HFFc6 (cell line): Measurements from ENCODE around the gene NUMB. TPM values are rescaled to one million over a fixed set of nuclear protein-coding genes. Genes with fewer than 3 reads are reported as not detected.

Source experiments
- DNase-seq: peaks from one replicate; pipeline ENCODE4 v3.0.0-alpha.2; 2018
- H3K27ac Mint-ChIP-seq: 2 replicates; pipeline ENCODE4 v1.8.0; 2020; ENCODE audit warnings: mild to moderate bottlenecking, mixed read lengths
- H3K27me3 Mint-ChIP-seq: 2 replicates; pipeline ENCODE4 v1.8.0; 2021; ENCODE audit warnings: mild to moderate bottlenecking, moderate library complexity, mixed read lengths; ENCODE audit not compliant: insufficient read depth
- H3K36me3 Mint-ChIP-seq: 2 replicates; pipeline ENCODE4 v1.8.0; 2021; ENCODE audit warnings: low read depth, mixed read lengths
- H3K4me1 Mint-ChIP-seq: 2 replicates; pipeline ENCODE4 v1.8.0; 2020; ENCODE audit warnings: low read depth, mixed read lengths
- H3K4me3 Mint-ChIP-seq: 2 replicates; pipeline ENCODE4 v1.8.0; 2020; ENCODE audit warnings: mild to moderate bottlenecking, moderate library complexity, mixed read lengths
- H3K9me3 Mint-ChIP-seq: 2 replicates; pipeline ENCODE4 v1.8.0; 2020; ENCODE audit warnings: mild to moderate bottlenecking, mixed read lengths
- CTCF ChIP-seq: fragments of 200-600 bp; sonication (generic); IDR thresholded peaks from 2 replicates; pipeline ENCODE4 v1.5.0; 2021; ENCODE audit warnings: antibody characterized with exemption, mild to moderate bottlenecking
- total RNA-seq, 6 experiments: library from RNA; stranded (reverse); fragmentation: NEBNext Ultra II Directional; extraction: Animal tissue kit (Norgen Biotek cat#: 25700); gene quantifications; 2 replicates in 1 of 6; 3 replicates in 5 of 6; pipeline ENCODE4 v1.2.3, GENCODE V29; 2021

NUMB gene
- total RNA-seq, 6 experiments from 2014 or later, result 60.1 to 80.8 (median 71.4) TPM

GRCh38 chr14:73237786-73238423 is 220.4 kb downstream of the NUMB start:
- no peak for TF ChIP-seq CTCF
- Mint-ChIP-seq H3K9me3 (no peaks in the 10 kb centered on the region), H3K4me3 (peak overlapping the region; percentile 83), H3K27ac (no peak overlapping the region), H3K27me3 (peaks cover 49% of the 10 kb centered on the region), H3K36me3 (no peaks in the 10 kb centered on the region), H3K4me1 (peaks cover 27% of the 10 kb centered on the region)
- DNase-seq, result no peak

- H3K9me3 Mint-ChIP-seq, result no peaks in the 10 kb centered on the region
- H3K36me3 Mint-ChIP-seq, result no peaks in the 10 kb centered on the region
- peaks cover 51% of the 10 kb centered on the region for H3K27me3 Mint-ChIP-seq
- TF ChIP-seq CTCF, result no peak
- H3K4me3 Mint-ChIP-seq, result peak within 1 kb of the TSS; percentile 83
- peaks cover 27% of the 10 kb centered on the region for H3K4me1 Mint-ChIP-seq
- no peak for DNase-seq
- no peak within 1 kb of the TSS for H3K27ac Mint-ChIP-seq
Measured at GRCh38 chr14:73237219-73237785, 221.0 kb downstream of the NUMB start, which contains the start of gene PAPLN. Gene PAPLN, plus strand, starts transcription at chr14:73237506. Its CDS starts 2,273 bp downstream, at chr14:73239779.

- Mint-ChIP-seq H3K36me3 (no peaks in the 10 kb centered on the region), H3K27me3 (peaks cover 51% of the 10 kb centered on the region), H3K9me3 (no peaks in the 10 kb centered on the region), H3K27ac (no peak overlapping the region), H3K4me3 (peak overlapping the region; percentile 66), H3K4me1 (peaks cover 26% of the 10 kb centered on the region)
- DNase-seq, result no peak
- no peak for TF ChIP-seq CTCF
Measured at GRCh38 chr14:73236752-73237218, 221.6 kb downstream of the NUMB start.

GRCh38 chr14:73236157-73236556 is 222.2 kb downstream of the NUMB start:
- DNase-seq, result no peak
- Mint-ChIP-seq H3K27ac (no peak overlapping the region), H3K36me3 (no peaks in the 10 kb centered on the region), H3K27me3 (peaks cover 53% of the 10 kb centered on the region), H3K9me3 (no peaks in the 10 kb centered on the region), H3K4me1 (peaks cover 21% of the 10 kb centered on the region), H3K4me3 (no peak overlapping the region)
- TF ChIP-seq CTCF, result no peak

GRCh38 chr14:73235531-73236155 is 222.7 kb downstream of the NUMB start:
- Mint-ChIP-seq H3K4me1 (peaks cover 21% of the 10 kb centered on the region), H3K4me3 (no peak overlapping the region), H3K9me3 (no peaks in the 10 kb centered on the region), H3K36me3 (no peaks in the 10 kb centered on the region), H3K27me3 (peaks cover 51% of the 10 kb centered on the region), H3K27ac (no peak overlapping the region)
- no peak for TF ChIP-seq CTCF
- no peak for DNase-seq
